Measurements from ENCODE around the gene VAMP1. TPM values are rescaled to one million over a fixed set of nuclear protein-coding genes. Genes with fewer than 3 reads are reported as not detected.
A peak's percentile ranks its signal among the peaks of the same experiment; 100 is the strongest.

Gene VAMP1
- total and polyA plus RNA-seq, 2 experiments from 2014 or later, result 15.1 to 28.4 TPM

- Histone ChIP-seq H3K27ac (peak overlapping the region; percentile 92), H3K36me3 (no peaks in the 10 kb centered on the region), H3K4me3 (peak overlapping the region; percentile 25), H3K27me3 (no peaks in the 10 kb centered on the region), H3K9me3 (ENCODE audit: low read depth) (no peaks in the 10 kb centered on the region), H3K4me1 (ENCODE audit: low read depth) (peaks cover 24% of the 10 kb centered on the region)
- no peak for DNase-seq (ENCODE audit: low read depth in 1 of 2, low spot score in 1 of 2)
- TF ChIP-seq CTCF (IDR thresholded peaks at IDR 0.05; ENCODE audit: low read depth, low read length), result no peak
These were observed 19.6 kb downstream of the VAMP1 start for GRCh38 chr12:6450869-6451347.

- peak overlapping the region; percentile 25 for H3K4me3 ChIP-seq
- peak overlapping the region; percentile 92 for H3K27ac ChIP-seq
- peaks cover 24% of the 10 kb centered on the region for H3K4me1 ChIP-seq (ENCODE audit: low read depth)
- DNase-seq (ENCODE audit: low read depth in 1 of 2, low spot score in 1 of 2), result no peak
- no peaks in the 10 kb centered on the region for H3K9me3 ChIP-seq (ENCODE audit: low read depth)
- H3K27me3 ChIP-seq, result no peaks in the 10 kb centered on the region
- no peak for TF ChIP-seq CTCF (IDR thresholded peaks at IDR 0.05; ENCODE audit: low read depth, low read length)
- no peaks in the 10 kb centered on the region for H3K36me3 ChIP-seq
These were observed 20.2 kb downstream of the VAMP1 start for GRCh38 chr12:6450091-6450868.

- H3K9me3 ChIP-seq (ENCODE audit: low read depth), result no peaks in the 10 kb centered on the region
- DNase-seq (ENCODE audit: low read depth in 1 of 2, low spot score in 1 of 2), result no peak
- H3K27me3 ChIP-seq, result no peaks in the 10 kb centered on the region
- H3K4me3 ChIP-seq, result no peak within 1 kb of the TSS
- TF ChIP-seq CTCF (IDR thresholded peaks at IDR 0.05; ENCODE audit: low read depth, low read length), result no peak
- no peaks in the 10 kb centered on the region for H3K4me1 ChIP-seq (ENCODE audit: low read depth)
- H3K27ac ChIP-seq, result no peak within 1 kb of the TSS
- H3K36me3 ChIP-seq, result no peaks in the 10 kb centered on the region
These were observed 25.5 kb downstream of the VAMP1 start, which contains the start of gene CD27 for GRCh38 chr12:6444704-6445688. Gene CD27, plus strand, starts transcription at chr12:6444955. Its CDS starts 141 bp downstream, at chr12:6445096.

- no peaks in the 10 kb centered on the region for H3K36me3 ChIP-seq
- no peaks in the 10 kb centered on the region for H3K4me1 ChIP-seq (ENCODE audit: low read depth)
- no peaks in the 10 kb centered on the region for H3K27me3 ChIP-seq
- no peak for DNase-seq (ENCODE audit: low read depth in 1 of 2, low spot score in 1 of 2)
- no peak overlapping the region for H3K4me3 ChIP-seq
- no peak for TF ChIP-seq CTCF (IDR thresholded peaks at IDR 0.05; ENCODE audit: low read depth, low read length)
- no peaks in the 10 kb centered on the region for H3K9me3 ChIP-seq (ENCODE audit: low read depth)
- no peak overlapping the region for H3K27ac ChIP-seq
These were observed 26.4 kb downstream of the VAMP1 start for GRCh38 chr12:6444031-6444430.

GRCh38 chr12:6443361-6443983 lies 27.0 kb downstream of the VAMP1 start:
- TF ChIP-seq CTCF (IDR thresholded peaks at IDR 0.05; ENCODE audit: low read depth, low read length), result no peak
- no peaks in the 10 kb centered on the region for H3K9me3 ChIP-seq (ENCODE audit: low read depth)
- no peaks in the 10 kb centered on the region for H3K36me3 ChIP-seq
- H3K4me3 ChIP-seq, result no peak overlapping the region
- H3K4me1 ChIP-seq (ENCODE audit: low read depth), result no peaks in the 10 kb centered on the region
- no peak for DNase-seq (ENCODE audit: low read depth in 1 of 2, low spot score in 1 of 2)
- H3K27me3 ChIP-seq, result no peaks in the 10 kb centered on the region
- H3K27ac ChIP-seq, result no peak overlapping the region
